T follicular helper cell (primary cell): Measurements from ENCODE around the gene PRKG1.

Experiments used
- DNase-seq: peaks from one replicate; pipeline ENCODE4 v3.0.0-alpha.2; 2020; ENCODE audit warnings: low read depth

The PRKG1 gene

GRCh38 chr10:51599647-51600046, 525.4 kb downstream of the PRKG1 start:
- no peak for DNase-seq

DNA sequence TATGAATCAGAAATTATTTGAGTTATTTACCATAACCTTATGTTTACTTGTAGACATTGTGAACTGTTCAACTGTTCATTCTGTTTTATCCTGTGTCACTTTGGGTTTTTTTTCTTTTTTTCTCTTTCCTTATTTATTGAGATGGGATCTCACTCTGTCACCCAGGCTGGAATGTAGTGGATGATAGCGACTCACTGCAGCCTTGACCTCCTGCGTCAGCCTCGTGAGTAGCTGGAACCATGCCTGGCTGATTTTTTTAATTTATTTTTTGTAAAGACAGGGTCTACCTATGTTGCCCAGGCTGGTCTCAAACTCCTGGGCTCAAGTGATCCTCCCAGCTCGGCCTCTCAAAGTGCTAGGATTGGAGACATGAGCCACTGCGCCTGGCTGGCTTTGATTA, 528.0 kb downstream of the PRKG1 start:
- no peak for DNase-seq

- no peak for DNase-seq
Observed at GRCh38 chr10:51604579-51604978, 530.3 kb downstream of the PRKG1 start.

- no peak for DNase-seq
Observed at GRCh38 chr10:51606825-51607462, 532.7 kb downstream of the PRKG1 start.

DNA sequence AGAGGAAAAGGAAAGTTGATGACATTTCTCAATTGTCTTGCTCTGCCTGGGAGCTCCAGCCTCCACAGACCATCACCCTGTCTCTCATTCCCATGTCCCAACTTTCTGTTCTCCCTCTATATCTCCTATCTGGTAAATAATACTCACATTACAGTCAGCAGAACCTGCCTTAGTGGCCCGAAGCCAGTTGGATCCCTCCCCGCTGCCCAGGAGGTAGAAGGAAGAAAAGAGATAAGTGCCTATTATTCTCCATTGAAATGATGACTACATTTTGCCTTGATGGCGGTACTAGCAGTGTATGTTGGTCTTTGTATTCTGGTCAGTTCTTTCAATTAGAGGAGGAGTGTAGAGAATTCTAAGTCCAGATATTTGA, 533.2 kb downstream of the PRKG1 start:
- no peak for DNase-seq

GRCh38 chr10:51608211-51608610, 533.9 kb downstream of the PRKG1 start:
- no peak for DNase-seq

DNA sequence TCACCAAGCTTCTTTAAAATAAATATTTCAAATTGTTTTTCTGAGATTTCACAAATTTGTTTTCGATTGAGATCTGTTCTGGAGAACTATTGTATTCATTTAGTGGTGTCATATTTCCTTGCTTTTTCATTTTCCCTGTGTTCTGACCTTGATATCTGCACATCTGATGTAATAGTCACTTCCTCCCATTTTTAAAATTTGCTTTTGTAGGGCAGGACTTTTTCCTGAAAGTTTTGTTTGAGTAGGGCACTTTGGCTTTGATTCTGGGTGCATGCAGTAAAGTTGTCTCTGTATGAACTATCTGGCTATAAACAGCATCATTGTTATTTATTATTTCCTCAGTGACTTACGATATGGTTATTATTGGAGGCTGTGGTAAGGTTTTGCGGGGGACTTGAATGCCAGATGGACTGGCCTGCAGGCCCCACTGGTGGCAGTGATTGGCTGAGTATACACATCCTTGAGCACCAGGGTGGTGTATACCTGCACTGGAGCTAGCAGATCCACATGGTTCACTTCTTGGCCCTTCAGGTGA, 541.5 kb downstream of the PRKG1 start:
- DNase-seq, result no peak

DNA sequence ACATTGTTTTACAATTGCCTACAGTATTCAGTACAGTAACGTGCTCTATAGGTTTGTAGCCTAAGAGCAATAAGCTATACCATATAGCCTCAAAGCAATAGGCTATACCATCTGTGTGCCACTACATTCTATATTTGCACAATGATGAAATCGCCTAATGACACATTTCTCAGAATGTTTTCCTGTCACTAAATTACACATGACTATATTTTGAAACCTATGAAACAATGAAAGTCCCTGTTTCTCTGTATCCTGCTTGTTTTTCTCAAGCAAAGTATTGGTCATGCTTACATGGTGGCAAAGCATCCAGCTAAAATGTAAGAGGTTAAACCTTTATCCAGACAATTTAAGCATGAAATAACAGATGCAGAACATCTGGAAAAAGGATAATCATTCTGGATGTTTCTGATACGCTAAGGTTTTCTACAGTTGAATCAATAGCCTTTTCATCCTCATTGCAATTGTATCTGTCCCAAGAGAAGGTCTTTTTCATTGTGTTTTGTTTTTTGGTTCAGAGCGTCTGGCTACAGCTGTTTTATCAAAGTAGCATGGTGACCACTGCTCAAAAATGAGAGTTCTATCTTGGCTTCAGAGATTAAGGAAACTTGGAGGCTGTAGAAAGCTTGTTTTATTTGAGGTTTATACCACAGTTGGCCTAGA, 543.4 kb downstream of the PRKG1 start:
- no peak for DNase-seq

- DNase-seq, result no peak
Observed at GRCh38 chr10:51619365-51619764, 545.1 kb downstream of the PRKG1 start.

DNA sequence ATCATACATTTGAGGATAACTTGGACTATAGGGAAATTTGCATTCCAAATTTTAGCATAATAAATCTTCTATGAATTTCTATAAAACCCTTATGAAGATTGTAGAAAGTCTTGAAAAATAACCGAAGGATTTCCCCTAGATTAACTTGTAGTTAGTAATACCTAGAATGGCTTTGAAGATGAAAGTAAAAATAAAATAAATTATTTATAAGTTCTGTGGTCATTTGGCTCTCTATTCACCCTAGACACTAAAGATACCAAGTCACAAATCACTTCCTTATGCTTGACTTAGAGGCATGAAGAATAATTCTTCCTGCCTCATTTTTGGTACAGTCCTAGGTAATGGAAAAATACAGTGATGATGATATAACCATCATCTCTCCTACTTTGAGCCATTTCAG, 545.8 kb downstream of the PRKG1 start:
- no peak for DNase-seq

DNA sequence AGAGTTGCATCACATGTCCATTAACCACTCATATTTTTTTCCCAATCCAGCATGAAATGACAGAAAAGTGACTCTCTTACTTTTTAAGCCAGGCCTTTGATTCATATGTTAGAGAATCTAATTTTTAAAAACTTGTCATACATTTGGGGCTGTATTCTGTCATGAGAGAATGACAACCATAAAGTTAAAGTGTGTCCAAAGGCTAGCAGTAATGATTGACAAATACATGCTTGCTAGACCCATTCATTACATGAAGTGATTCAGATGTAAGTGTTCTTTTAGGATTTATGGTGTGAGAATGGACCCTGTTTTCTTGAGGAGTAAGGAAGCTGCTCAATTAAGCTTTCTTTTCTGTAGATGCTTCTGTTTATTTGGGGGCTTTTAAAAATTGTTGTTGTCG, 549.7 kb downstream of the PRKG1 start:
- DNase-seq, result no peak

DNA sequence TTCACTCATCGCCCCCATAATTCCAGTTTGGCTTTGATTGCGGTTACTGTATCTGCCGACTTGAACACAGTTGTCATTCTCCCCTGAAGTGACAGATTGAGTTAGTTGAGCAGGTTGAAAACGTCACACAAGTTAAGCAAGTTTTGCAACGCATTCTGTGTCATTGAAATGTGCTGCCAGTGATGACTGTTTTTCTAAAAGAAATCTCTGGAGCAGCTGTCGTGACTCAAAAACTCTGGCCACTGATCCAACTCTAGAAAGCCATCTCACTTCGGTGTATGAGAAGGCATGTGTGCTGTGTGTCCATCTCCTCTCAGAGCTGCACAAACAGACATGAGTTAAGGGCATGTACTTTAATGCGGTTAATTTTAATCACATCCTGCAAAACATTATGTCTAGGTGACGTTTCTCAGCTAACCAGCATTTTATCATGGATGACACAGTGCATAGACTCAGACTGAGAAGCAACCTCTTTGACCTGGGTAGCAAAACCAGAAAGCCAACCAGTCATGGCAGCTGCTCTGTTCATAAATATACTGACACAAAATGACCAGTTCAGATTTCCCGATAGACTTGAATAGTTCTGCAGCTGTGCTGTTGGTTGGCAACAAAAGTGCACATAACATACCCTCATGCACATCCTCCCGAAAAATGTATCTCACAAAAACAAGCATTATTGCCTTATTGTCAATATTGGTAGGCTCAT, 555.8 kb downstream of the PRKG1 start:
- DNase-seq, result no peak

DNA sequence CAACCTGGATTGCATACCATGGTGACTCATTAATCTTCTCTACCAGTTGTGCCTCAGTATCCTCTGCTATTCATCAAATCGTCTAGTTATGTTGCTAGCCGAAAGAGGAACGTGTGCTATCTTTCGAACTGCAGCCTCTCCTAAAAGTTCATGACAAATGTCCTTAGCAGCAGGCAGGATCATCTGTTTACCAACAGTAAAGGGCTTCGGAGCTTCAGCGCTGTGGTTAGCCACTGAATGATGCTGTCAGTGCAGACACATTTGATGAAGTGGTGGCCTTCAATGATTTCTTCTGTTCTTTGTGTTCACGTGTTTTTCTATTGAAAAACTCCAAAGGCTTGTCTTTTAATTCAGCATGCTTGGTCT, 556.3 kb downstream of the PRKG1 start:
- no peak for DNase-seq

DNA sequence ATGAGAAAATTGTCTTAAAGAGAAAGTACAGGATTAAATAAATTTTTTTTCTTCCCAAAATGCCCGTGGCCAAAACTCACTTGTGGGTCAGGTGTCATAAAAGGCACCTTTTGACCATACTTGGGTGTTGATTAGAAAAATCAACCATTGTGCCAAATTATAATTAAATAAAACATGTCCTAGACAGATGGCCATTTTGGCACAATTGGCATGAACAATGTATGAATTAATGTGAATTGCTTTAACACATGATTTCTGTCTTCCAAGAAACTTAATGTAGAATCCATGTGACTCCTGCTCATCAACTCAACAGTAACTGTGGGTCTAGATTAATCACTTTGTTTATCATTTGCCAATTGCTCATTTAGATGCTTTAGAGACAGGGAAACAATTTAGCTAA, 561.1 kb downstream of the PRKG1 start:
- DNase-seq, result no peak

DNA sequence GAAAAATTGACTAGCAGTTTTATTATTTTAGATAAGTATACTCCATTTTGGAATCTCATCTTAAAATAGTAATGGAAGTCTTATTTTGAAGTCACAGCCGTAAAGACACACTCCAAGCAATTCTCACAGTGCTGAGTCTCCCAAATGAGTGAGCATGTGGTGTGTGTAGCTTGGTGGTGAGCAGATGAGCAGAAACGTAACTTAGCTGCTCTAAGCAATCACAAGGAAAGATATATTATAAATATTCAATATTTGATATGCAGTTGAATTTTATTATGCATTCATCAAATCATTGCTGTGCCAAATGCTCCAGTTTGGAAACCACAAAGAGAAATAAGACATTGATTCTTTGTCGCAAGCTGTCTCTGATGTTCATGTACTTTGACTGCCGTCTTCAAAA, 563.9 kb downstream of the PRKG1 start:
- DNase-seq, result no peak

- DNase-seq, result no peak
Observed at GRCh38 chr10:51638737-51639136, 564.5 kb downstream of the PRKG1 start.

DNA sequence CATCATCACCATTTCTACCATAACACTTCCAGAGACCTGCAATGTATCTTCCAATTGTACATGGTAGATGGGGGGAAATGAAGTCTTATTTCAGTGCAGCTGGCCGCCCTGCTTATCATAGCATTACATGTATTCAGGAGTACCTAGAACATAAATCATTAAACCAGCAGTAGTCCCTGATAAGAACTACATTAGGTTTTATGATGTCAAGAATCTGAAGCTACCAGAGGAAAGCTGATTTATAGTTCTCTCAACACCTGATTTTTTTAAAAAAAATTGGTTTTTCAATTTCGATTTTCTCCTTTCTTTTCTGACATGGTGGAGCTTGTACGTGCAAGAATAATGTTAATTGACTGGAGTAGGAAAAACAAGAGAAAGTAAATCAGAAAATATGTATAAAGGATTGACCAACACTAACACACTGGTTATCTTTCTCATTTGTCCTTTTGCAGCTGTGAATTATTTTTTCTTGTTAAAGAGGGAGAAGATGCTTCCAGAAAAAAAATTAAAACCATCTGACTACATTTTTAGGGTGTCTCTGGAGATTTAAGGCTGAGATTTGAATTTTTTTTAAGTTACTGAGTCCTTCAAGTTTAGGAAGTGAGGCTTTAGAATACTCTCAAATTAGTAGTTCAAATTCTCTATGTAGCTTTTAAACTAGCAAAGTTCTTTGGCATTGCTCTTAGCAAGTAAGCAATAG, 566.0 kb downstream of the PRKG1 start:
- no peak for DNase-seq

DNA sequence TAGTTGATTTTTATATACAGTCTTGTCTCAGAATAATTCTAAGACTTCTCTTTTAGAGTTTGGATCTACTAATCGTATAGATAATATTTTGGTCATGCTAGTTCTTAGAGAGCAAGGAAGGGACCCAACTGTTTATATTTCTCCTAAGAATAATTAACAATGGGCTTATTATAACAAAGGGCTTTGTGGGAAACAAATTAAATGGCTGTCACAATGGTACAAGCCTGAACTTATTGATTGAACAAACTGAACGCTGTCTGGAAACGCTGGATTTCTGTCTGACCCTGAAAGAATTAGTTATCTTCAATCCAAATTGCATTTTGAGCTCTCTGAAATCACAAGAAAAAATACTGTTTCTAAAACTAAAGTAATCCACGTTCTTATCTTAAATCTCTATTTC, 568.3 kb downstream of the PRKG1 start:
- DNase-seq, result no peak

DNA sequence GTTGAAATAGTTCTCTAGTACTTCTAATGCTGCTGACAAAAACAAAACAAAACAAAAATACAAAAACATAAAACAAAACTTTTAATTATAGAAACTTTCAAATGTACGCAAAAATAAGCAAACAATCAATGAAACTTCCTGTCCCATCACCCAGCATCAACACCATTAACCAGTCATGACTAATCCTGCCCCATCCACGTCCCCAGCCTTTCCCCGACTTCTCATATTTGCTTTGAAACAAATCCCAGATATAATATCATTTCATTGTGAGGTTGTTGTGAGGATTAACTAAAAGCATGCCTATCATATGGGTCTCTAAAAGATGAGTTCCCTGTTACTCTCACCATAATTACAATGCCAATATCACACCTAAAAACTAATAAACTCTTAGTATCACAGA, 569.4 kb downstream of the PRKG1 start:
- no peak for DNase-seq

DNA sequence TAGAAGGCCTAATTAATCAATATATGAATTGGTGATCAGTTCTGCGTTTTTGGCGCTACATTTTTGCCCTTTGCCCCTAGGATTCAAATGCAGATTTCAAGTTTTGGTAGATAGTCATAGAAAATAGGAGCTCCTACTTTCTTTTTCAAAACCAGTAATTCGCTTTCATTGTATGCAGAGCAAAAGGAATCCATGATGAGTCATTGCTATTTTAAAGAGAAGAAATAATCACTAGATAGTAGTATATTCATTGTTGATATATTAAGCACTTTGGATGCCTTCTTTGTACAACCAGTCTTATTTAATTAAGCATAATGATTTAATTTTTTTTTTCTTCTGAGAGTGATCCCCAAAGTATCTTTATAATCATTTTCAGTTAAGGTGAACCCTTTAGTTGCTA, 574.8 kb downstream of the PRKG1 start:
- DNase-seq, result no peak

- DNase-seq, result no peak
Observed at GRCh38 chr10:51651063-51651462, 576.8 kb downstream of the PRKG1 start.

DNA sequence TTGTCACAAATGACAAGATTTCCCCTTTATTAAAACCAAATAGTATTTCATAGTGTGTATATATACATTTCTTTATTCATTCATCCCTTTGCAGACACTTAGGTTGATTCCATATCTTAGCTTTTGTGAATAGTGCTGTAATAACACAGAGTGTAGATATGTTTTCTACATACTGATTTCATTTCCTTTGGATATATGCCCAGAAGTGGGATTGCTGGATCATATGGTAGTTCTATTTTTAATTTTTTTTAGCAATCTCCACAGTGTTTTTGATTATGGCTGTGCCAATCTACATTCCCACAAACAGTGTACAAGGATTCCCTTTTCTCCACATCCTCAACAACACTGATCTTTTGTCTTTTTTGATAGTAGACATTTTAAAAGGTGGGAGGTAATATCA, 578.7 kb downstream of the PRKG1 start:
- no peak for DNase-seq

GRCh38 chr10:51654918-51655317, 580.6 kb downstream of the PRKG1 start:
- no peak for DNase-seq
